Activated T-cell treated with anti-CD3 and anti-CD28 coated beads, Interleukin-2, amount 50 U/mL, for 24 hours (primary cell): ENCODE data around the gene CACNA2D3.

Source experiments
- DNase-seq: peaks from one replicate; pipeline ENCODE4 v3.0.0-alpha.2; 2020
- H3K27ac Mint-ChIP-seq: 2 replicates; pipeline ENCODE4 v1.8.0; 2020; ENCODE audit warnings: mild to moderate bottlenecking, mixed read lengths
- H3K27me3 Mint-ChIP-seq: 2 replicates; pipeline ENCODE4 v1.8.0; 2020; ENCODE audit warnings: mixed read lengths
- H3K36me3 Mint-ChIP-seq: 2 replicates; pipeline ENCODE4 v1.8.0; 2020; ENCODE audit warnings: low read depth, mixed read lengths
- H3K4me1 Mint-ChIP-seq: 2 replicates; pipeline ENCODE4 v1.8.0; 2020; ENCODE audit warnings: low read depth, mixed read lengths
- H3K4me3 Mint-ChIP-seq: 2 replicates; pipeline ENCODE4 v1.8.0; 2020; ENCODE audit warnings: mild to moderate bottlenecking, moderate library complexity, mixed read lengths
- H3K9me3 Mint-ChIP-seq: 2 replicates; pipeline ENCODE4 v1.8.0; 2020; ENCODE audit warnings: mixed read lengths

CACNA2D3 gene

DNA sequence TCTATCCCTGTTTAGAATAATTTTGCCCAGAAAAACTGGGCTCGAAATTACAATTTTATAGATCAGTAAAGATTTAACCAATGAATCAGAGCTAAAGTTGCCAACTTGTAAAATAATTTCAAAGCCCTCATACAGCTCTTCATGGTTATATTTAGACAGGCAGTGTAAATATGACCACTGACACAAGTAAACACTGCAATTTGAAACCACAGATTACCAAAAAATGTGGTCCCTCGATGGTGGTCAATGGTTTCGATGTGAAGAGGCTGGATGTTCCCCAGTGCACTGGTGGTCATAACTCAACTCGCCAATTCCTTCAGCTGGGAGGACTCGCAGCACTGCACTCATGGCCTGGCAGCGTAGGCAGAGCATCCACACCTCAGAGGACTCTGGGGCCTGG lies 776.9 kb downstream of the CACNA2D3 start:
- Mint-ChIP-seq H3K27me3 (no peaks in the 10 kb centered on the region), H3K9me3 (no peaks in the 10 kb centered on the region), H3K36me3 (no peaks in the 10 kb centered on the region), H3K27ac (no peak overlapping the region), H3K4me3 (no peak overlapping the region), H3K4me1 (no peaks in the 10 kb centered on the region)
- DNase-seq: no peak

DNA sequence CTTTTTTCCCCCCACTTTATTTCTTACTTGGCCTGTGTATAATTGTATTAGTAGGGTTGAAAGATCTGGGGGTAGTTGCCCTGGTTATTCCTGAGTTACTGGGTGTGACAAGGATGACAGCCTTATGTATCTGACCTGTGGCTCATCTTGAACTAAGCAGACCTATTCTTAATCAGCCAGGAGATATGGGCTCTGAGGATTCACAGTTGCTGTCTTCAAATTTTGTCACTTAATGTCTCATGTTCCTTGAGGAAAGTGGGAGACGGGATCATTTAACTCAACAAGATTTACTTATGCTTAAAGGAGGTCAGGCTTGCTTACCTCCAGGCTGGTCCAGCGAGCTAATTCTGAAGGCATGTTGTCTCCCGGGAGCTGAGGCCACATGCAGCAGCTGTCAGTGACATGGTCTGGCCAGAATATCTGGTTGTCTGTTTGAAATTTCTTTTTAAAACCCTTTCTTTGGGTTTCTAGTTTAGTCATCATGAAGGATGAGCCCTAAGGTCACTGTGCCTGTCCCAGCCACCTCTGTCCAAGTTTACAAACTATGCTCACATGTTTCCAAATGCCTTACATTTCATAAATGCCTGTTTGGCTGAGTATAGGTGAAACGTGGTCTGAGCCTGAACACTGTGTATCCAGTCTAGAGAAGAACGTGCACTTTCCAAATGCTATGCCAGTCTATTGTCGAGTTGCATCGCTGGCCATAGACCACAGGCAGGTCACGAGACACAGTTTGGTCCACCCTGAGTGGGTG lies 778.7 kb downstream of the CACNA2D3 start:
- DNase-seq: no peak
- Mint-ChIP-seq H3K36me3 (no peaks in the 10 kb centered on the region), H3K27me3 (no peaks in the 10 kb centered on the region), H3K9me3 (no peaks in the 10 kb centered on the region), H3K4me1 (no peaks in the 10 kb centered on the region), H3K27ac (no peak overlapping the region), H3K4me3 (no peak overlapping the region)

DNA sequence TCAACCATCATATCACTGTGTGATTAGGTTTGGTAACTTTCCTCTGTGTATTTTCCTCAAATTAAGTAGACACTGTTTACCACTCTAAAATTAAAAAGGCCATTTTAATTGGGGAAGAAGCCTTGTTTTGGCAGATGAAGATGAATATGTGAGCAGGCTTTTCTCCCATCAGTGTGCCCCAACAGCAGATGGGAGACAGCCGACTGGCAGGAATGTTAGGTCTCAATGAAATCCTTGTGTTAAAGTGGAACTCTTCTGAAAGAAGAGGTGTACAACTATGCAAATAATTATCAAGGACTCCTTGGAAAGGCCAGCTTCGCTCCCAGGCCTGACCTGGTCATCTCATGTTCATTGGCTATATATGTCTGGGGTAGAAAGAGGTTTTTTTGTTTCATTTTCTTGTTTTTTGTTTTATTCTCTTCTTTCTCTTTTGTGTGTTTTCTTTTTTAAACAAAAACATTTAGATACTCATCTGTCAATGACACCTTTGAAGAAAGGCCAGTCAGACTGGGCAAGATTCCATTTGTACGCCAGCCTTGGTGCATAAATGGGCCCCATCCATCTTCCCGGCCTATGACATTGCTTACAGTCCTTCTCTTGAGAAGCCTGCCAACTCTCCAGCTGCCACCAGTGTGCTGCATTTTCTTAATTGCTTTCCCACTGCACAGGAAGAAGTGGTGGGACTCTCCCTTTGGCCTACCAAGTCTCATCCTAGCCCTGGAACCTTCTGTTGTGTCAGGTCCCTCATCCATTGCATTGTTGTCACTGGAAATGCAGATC lies 779.7 kb downstream of the CACNA2D3 start:
- H3K36me3 Mint-ChIP-seq: no peaks in the 10 kb centered on the region
- H3K4me3 Mint-ChIP-seq: no peak overlapping the region
- H3K27me3 Mint-ChIP-seq: no peaks in the 10 kb centered on the region
- H3K9me3 Mint-ChIP-seq: no peaks in the 10 kb centered on the region
- H3K27ac Mint-ChIP-seq: no peak overlapping the region
- no peak for DNase-seq
- no peaks in the 10 kb centered on the region for H3K4me1 Mint-ChIP-seq

DNA sequence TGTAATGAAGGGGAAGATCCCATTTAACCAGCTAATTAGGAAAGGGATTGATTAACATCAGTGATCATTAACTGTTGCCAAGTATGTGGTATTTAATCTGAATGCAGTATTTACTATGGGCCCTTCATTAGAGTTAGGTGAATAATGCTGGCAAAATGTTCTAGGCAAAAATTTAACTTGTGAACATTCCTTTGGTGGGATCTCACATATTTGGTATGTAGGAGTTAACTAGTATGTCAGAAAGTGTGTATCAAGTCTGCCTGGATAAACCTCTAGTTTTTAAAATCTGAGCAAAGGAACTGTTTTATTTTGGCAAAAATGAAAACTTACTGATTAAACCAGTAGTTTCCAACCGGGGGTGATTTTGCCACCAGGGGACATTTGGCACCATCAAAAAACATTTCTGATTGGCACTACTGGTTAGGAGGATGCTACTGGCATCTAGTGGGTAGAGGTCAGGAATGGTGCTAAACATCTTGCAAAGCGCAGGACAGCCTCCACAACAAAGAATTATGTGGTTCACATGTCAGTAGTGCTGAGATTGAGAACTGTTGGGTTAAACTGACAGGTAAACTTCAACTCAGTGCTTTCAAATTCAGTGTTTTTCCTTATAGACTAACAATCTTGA lies 783.0 kb downstream of the CACNA2D3 start:
- no peak overlapping the region for H3K27ac Mint-ChIP-seq
- no peaks in the 10 kb centered on the region for H3K4me1 Mint-ChIP-seq
- H3K27me3 Mint-ChIP-seq: no peaks in the 10 kb centered on the region
- no peak overlapping the region for H3K4me3 Mint-ChIP-seq
- DNase-seq: no peak
- H3K9me3 Mint-ChIP-seq: no peaks in the 10 kb centered on the region
- no peaks in the 10 kb centered on the region for H3K36me3 Mint-ChIP-seq

DNA sequence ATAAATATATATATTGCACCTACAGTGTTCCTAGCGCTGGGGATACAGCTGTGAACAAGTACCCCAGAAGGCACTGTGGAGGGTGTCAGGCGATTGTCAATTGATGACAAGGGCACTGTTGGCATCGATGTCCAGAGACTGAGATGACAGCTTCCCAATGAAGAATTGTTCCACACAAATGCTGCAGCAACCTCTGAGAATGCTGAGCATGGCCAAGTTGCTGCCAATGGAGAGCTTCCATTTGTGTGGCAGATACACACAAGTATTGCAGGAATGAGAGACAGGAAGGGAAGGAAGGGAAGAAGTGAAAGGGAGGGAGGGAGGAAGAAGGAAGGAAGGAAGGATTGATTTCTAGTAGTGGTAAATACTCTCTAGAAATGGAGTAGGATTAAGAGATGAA lies 783.6 kb downstream of the CACNA2D3 start:
- Mint-ChIP-seq H3K27ac (no peak overlapping the region), H3K9me3 (no peaks in the 10 kb centered on the region), H3K27me3 (no peaks in the 10 kb centered on the region), H3K36me3 (no peaks in the 10 kb centered on the region), H3K4me3 (no peak overlapping the region), H3K4me1 (no peaks in the 10 kb centered on the region)
- no peak for DNase-seq

DNA sequence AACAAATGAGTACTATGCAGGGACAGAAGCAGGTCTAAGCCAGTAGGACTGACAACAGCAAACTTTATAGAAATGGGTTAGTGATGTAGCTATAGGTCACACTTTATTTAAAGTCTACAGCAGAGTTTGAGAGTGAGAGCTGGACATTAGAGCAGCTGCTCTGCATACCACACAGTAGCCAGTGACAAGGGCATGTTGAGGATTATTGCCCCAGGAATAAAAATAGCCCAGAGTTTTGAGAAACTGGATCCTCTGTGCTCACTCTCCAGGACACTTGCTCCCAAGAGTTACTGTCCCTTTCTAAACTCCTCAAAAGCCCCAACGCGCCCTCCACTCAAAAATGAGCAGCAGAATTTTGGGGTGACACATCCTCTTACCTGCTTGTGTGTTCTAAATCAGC lies 784.4 kb downstream of the CACNA2D3 start:
- Mint-ChIP-seq H3K27ac (no peak overlapping the region), H3K36me3 (no peaks in the 10 kb centered on the region), H3K27me3 (no peaks in the 10 kb centered on the region), H3K4me3 (no peak overlapping the region), H3K9me3 (no peaks in the 10 kb centered on the region), H3K4me1 (no peaks in the 10 kb centered on the region)
- no peak for DNase-seq

DNA sequence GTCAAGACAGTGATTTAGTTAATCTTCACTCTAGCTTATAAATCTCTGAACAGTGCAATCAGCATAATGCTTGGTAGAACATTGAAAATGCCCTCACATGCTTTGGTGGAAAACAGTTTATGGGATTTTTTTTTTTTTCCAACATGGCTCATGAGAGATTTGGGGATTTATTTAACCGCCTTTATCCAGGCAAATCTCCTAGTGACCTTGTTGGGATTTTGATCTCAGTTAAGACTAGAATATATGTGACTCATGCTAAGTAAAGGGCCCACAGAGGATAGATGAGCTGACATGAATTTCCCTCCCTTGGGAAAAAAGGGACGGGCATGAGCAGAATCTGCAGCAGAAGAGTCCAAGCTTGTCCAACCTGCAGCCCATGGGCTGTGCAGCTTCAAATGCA lies 786.8 kb downstream of the CACNA2D3 start:
- no peak for DNase-seq
- Mint-ChIP-seq H3K27ac (no peak overlapping the region), H3K9me3 (no peaks in the 10 kb centered on the region), H3K27me3 (no peaks in the 10 kb centered on the region), H3K4me3 (no peak overlapping the region), H3K4me1 (no peaks in the 10 kb centered on the region), H3K36me3 (no peaks in the 10 kb centered on the region)

DNA sequence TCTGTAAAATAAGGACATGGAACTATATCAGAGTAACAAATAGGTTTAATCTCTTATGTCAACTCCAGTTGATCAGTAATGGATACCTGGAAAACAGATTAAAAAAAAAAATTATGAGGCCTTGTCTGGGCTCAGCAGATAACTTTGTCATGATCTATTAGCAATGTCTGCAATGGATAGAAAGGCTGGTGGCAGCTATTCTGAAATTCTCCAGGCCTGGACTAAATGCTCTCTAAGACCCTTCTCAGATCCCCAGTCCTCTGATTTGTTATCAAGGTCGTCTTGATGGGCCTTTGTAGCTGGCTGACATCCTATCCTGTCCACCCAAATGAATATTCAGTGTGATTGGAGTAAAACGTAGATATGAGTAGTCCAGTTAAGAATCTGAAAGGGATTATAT lies 791.8 kb downstream of the CACNA2D3 start:
- H3K4me1 Mint-ChIP-seq: no peaks in the 10 kb centered on the region
- DNase-seq: no peak
- H3K27me3 Mint-ChIP-seq: no peaks in the 10 kb centered on the region
- no peak overlapping the region for H3K4me3 Mint-ChIP-seq
- no peaks in the 10 kb centered on the region for H3K36me3 Mint-ChIP-seq
- H3K27ac Mint-ChIP-seq: no peak overlapping the region
- H3K9me3 Mint-ChIP-seq: peaks cover 2% of the 10 kb centered on the region

DNA sequence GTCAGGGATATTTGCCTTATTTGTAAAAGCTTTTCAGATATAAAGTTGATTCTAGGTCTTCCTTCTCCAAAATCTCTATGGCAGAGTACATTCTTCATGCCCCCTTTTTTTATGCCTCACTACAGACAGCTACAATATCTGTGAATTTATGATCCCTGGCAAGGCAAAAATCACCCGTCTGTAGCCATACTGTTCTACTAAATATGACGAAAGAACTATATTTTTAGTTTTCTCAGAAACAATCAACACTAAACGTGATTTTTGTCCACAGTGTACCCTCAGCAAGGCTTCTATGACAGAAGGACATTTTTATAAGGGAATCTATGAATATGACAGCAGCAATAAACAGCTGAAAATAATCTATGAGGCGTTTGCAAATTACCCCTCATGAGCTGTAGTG lies 792.8 kb downstream of the CACNA2D3 start:
- DNase-seq: no peak
- Mint-ChIP-seq H3K4me1 (no peaks in the 10 kb centered on the region), H3K9me3 (peaks cover 2% of the 10 kb centered on the region), H3K27me3 (no peaks in the 10 kb centered on the region), H3K27ac (no peak overlapping the region), H3K36me3 (no peaks in the 10 kb centered on the region), H3K4me3 (no peak overlapping the region)

DNA sequence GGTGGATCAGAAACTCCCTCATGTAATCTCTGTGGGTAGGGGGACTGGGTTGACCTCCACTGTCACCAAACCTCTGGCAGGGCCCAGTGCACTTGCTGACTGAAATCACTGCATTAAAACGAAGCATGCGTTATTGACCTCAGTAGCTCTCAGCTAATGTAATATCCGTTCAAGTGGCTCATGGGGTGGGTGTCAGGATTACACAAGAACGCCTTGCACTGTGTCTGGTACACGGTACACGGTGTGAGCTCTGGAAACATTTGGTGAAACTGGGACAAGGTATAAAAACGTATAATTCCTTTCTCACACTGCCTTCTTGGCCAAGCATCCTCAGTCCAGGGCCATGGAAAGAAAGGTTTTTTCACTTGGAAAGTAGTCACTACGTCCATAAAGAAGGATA lies 793.6 kb downstream of the CACNA2D3 start:
- H3K36me3 Mint-ChIP-seq: no peaks in the 10 kb centered on the region

DNA sequence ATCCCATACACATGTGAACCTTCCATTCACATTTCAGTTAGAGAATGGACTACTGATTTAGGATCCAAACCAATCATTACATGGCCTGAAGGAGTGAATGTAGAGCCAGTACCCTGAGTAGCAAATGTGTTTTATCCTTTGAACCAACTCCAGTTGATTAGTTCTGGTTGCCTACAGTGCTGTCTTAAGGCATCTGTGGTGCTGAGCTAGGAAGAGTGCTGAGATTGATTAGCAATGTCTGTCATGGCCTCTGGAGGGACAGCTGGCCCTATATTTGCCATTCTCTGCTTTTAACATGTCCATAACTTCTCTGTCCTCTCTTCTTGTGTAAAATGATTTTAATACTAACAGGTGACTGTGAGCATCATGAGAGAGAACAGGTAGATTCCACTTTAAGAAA lies 794.4 kb downstream of the CACNA2D3 start:
- no peak overlapping the region for H3K27ac Mint-ChIP-seq
- no peak for DNase-seq
- H3K9me3 Mint-ChIP-seq: peaks cover 2% of the 10 kb centered on the region
- H3K36me3 Mint-ChIP-seq: no peaks in the 10 kb centered on the region
- no peak overlapping the region for H3K4me3 Mint-ChIP-seq
- H3K27me3 Mint-ChIP-seq: no peaks in the 10 kb centered on the region
- no peaks in the 10 kb centered on the region for H3K4me1 Mint-ChIP-seq

More for the DNA sequence above, 793.6 kb downstream of the CACNA2D3 start:
- no peak for DNase-seq
- H3K27me3 Mint-ChIP-seq: no peaks in the 10 kb centered on the region
- peaks cover 2% of the 10 kb centered on the region for H3K9me3 Mint-ChIP-seq
- no peak overlapping the region for H3K27ac Mint-ChIP-seq
- H3K4me3 Mint-ChIP-seq: no peak overlapping the region
- no peaks in the 10 kb centered on the region for H3K4me1 Mint-ChIP-seq

DNA sequence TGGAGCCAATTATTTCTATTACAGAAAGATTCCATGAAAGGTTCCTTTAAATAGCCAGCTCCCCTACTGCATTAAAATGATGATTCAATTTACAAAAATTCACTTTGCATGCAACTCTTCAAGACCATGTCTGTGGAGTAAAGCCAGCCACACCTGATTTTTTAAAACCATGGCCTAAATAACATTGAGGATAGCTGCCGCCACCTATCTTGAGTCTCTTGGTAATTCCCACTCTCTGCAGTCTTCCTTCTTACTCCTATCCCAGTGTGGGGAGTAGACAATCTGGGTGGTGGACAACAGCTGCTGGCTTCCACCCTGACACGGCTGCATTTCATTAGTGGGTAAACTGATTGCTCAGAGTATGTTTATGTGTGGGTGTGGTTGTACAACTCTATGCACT lies 794.8 kb downstream of the CACNA2D3 start:
- H3K9me3 Mint-ChIP-seq: peaks cover 2% of the 10 kb centered on the region
- no peak for DNase-seq
- no peak overlapping the region for H3K27ac Mint-ChIP-seq
- H3K4me1 Mint-ChIP-seq: no peaks in the 10 kb centered on the region
- no peaks in the 10 kb centered on the region for H3K27me3 Mint-ChIP-seq
- H3K4me3 Mint-ChIP-seq: no peak overlapping the region
- H3K36me3 Mint-ChIP-seq: no peaks in the 10 kb centered on the region

DNA sequence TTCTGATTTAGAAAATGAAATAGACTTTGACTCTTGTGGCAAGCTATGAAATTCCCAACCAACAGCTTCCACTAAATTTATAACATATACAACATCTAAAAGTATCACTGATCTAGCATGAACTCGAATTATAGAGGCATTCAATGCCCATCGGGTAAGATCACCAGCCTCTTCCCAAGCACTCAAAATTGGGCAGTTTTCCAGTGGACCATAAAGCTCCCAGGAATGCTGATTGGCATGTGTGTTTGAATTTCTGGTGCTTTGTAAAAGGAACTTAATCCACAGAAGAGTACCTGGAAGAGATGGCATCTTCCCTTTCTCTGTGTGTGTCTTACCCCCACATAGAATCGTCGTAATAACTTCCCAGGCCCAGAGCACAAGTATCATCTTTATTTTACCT lies 795.5 kb downstream of the CACNA2D3 start:
- Mint-ChIP-seq H3K36me3 (no peaks in the 10 kb centered on the region), H3K27ac (no peak overlapping the region), H3K4me3 (no peak overlapping the region), H3K4me1 (no peaks in the 10 kb centered on the region), H3K27me3 (no peaks in the 10 kb centered on the region), H3K9me3 (peaks cover 2% of the 10 kb centered on the region)
- no peak for DNase-seq

DNA sequence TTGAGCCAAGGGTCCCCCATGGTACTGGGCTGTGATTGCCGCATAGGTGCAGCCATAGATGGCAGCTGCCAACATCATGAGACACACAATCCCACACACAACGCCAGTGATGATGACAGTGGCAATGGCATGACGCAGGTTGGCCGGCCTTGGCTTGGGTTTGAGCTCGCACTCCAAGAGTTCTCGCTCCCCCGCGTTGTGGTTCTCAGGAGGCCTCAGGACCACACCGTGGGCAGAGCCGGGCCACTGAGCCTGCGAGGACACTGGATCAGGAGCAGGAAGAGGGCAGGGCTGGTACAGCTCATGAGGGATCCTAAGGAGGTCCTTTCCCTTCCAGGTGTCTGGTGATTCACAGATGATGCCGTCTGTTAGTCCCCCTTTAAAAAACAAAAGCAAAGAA lies 796.2 kb downstream of the CACNA2D3 start:
- no peak overlapping the region for H3K4me3 Mint-ChIP-seq

More for the DNA sequence above, 796.2 kb downstream of the CACNA2D3 start:
- no peak overlapping the region for H3K27ac Mint-ChIP-seq
- no peak for DNase-seq
- H3K36me3 Mint-ChIP-seq: no peaks in the 10 kb centered on the region
- H3K9me3 Mint-ChIP-seq: peaks cover 2% of the 10 kb centered on the region
- H3K27me3 Mint-ChIP-seq: no peaks in the 10 kb centered on the region
- no peaks in the 10 kb centered on the region for H3K4me1 Mint-ChIP-seq
